ENCODE results near the gene FGFR3.

The FGFR3 gene

DNA sequence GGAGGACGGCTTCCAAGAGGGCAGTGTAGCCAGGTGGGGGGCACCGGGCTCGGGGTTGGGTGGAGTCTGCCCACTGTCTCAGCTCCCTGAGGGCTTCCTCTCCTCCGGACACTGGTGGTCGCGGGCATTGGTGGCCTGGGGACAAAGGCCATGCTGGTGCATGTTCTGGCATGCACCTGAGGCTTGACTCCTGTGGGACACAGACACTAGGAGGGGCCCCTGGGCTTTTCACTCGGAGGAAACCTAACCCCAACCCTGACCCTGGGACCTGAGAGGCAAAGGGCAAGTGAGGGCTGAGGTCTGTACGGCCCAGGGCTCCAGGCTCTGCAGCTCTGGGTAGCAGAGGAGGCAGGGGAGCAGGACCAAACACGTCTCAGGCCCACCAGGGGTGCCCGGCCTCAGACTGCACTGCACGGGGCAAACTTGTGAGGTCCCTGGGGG, 22.3 kb upstream of the FGFR3 start:
- no peak for DNase-seq

DNA sequence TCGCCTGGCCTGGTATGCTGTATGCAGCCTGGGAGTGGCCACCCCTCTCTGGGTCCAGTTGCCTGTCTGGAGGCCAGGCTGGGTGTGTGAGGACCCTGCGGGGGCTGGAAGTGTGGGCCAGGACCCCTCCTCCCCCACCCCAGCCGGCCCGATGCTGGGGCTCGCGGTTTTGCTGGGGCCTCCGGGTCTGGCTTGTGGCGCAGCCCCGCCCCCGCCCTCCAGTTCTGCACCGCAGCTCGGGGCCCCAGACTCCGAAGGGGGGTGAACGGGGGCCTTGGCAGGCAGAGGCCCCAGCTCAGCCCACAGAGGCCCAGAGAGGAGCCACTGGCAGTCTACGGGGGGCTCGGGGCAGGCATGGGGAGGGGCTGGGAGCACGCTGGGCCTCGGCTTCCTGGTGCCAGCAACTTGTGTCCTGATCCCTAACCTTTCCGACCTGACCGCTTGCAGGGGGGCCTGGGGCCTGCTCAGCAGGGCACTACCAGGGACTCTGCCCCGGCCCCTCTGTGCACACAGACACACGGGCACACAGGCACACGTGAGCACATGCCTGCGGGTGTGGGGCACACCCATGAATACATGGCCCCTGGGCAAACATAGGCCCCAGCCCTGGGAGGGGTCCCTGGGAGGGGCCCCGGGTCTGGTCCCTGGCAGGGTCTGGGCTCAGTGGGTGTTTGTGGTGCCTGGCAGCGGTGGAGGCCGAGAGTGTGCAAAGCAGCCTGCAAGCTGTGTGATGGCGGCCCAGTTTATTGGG, 21.4 kb upstream of the FGFR3 start:
- DNase-seq: no peak

DNA sequence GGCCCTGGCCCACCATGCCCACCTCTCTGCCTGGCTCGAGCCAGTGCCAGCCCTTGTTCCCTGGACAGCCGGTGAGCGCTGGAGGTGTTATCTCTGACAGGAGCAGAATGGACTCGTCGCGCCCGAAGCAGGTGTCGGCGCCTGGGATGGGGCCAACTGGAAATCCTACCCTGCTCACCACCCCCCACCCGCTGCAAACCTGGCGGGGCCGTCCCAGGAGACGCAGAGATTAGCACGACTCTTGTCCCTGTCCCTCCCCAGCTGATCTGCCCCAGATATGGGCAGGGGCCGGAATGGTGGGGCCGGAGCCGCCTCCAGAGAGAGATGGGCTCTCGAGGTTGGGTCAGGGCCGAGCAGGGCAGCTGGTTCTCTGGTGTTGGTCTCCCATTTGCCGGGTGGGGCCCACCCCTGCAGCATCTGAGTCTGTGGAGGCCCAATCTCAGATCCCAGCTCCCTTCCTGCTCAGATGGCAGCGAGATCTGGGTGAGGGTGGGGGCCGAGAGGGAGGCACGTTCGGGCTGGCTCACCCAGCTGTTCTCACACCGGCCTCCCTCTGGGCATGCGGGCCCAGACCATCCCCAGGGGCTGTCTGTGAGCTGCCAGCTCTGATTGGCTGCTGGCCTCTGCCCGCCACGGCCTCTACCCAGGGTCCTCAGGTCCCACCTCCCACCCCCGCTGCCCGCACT, 20.1 kb upstream of the FGFR3 start:
- no peak for DNase-seq

DNA sequence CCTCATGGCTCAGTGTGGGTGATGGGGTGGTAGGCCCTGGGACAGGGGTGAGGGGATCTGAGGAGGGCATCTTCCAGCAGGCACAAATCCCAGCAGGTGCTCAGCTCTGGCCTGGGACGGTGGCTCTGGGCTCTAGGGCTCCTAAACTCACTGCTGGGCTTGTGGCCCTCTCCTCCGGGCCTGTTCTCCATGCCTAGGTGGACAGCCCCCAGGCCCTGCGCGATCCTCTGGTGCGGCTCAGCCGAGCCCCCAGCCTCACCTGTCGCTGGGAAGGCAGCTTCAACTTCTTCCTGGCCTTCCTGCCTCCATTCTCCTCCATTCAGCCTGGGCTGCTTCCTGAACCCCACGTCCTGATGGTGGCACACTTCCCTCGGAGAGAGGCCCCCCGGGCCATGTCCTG, 19.3 kb upstream of the FGFR3 start:
- no peak for DNase-seq

DNA sequence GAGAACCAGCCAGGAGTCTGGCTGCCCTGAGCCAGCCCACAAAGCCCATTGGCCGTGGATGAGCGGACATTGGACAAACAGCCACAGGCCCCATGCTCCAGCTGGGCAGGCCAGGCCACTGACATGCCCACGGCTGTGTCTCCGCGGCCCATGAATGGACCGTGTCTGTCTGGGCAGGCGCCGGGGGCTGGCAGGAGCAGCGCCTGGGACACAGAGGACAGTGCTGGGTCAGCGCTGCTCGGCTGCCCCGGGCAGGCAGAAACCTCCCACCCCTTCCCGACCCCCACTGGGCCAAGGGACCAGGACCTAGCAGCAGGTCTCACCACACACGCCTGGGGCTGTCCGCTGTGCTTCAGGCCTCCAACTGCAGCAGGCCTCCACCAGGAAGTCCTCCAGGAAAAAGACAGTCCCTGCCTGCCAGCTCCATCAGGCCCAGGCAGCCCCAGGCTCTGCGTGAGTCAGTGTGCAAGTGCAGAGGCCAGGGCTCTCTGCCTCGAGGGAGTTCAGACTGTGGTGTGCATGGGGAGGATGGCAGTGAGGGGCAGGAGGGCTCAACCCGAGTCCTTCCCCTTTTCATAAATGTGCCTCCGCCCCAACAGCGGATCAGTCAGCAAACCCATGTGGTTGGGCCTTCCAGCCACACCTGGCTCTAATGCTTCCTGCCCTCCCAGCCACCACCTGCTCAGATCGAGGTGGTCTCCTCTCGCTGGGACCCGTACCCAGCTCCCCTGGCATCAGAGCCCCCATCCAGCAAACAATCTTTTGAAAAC, 17.2 kb upstream of the FGFR3 start:
- no peak for DNase-seq

DNA sequence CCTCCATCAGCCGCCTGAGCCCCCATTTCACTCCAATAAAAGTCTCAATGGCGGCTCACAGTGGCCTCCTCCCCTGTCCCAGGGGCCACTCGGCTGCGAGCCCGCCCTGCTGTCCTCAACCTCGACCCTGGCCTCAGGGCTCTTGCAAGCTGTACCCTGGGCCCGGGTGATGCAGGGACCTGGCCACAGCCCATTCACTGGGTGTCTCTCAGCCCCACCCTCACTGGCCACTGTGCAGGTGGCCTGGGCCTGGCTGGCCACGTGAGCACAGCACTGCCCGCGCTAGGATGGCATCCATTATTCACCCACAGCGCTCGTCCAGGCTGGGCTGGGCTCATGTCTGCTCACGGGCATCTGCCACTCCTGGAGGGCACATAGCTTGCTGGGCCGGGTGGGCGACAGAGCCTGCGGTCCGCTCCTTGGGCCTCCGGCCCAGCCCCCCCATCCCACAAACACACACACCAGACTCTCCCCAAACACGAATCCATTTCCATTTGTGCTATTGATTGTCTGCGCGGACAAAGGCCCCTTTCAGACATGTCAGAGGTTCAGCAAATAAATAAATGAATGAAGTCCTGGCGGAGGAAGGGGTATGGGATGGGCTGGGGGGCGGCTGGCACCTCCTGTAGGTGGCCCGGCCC, 16.5 kb upstream of the FGFR3 start:
- DNase-seq: no peak

DNA sequence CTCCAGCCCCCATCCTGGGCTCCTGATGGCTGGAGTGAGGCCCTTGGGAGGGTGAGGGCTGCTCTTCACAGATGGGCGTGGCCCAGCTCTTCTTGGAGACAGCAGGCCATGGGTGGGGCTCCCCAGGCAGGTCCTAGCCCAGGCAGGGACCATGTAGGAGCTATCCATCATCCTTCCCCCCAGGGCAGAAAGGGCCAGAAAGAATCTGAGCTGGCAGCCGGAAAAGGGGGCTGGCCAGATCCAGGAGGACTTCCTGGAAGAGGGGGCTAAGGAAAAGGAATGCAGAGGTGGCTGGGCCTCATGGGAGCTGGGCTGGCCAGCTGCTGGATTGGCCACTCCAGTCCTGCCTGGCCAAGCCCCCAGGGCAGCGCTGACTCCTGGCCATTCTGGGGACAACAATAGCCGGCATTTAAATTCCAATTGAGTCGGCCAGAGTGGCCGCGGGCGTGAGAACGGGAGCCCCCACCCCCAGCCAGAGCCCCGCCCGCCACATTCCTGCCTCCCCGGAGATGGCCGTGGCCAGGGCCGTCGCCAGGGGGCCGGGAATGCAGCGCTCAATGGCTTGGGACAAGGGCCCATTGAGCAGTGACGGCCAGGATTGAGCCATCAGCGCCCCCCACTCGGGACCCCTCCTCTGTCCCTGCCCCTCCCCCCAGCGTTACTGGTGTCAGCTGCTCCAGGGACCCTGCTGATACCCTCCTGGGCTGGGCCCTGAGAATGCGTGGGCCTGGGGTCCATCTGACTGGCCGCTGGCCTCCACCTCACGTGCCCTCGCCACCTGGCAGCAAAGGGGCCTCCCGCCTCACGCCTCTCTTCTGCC, 15.1 kb upstream of the FGFR3 start:
- DNase-seq: peak; percentile 77

DNA sequence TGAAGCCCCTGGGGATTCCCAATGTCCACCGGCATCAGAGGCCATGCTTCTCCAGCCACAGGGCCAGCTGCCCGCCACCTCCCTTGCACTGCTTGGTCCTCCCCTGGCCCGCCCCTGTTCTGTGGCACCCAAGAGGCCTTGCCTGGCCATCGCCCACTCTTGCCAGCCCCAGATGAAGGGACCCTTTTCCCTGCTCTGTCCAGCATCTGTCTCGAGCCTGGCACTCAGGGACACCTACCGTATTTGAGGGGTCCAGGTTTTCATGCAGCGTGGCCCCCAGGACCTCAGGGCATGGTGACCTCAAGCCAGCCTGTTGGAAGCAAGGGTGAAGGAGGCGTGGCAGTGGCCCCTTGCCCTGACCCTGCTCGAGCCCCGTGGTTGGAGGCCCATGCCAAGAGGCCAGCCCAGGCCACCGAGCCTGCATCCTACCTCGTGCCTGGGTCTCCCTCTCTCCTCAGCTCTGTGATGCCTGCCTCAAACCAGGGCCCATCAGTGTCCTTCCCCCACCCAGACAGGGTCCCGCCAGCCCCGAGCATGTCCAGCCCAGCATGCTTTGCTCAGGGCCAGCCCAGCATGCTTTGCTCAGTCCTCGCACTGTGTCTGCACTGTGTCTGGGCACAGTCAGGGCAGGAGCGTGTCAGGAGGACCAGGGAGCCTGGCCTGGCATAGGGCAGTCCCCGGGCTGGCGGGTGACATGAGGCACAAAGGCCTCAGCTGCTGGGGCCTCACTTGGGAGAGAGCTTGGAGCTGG, 14.3 kb upstream of the FGFR3 start:
- DNase-seq: no peak

DNA sequence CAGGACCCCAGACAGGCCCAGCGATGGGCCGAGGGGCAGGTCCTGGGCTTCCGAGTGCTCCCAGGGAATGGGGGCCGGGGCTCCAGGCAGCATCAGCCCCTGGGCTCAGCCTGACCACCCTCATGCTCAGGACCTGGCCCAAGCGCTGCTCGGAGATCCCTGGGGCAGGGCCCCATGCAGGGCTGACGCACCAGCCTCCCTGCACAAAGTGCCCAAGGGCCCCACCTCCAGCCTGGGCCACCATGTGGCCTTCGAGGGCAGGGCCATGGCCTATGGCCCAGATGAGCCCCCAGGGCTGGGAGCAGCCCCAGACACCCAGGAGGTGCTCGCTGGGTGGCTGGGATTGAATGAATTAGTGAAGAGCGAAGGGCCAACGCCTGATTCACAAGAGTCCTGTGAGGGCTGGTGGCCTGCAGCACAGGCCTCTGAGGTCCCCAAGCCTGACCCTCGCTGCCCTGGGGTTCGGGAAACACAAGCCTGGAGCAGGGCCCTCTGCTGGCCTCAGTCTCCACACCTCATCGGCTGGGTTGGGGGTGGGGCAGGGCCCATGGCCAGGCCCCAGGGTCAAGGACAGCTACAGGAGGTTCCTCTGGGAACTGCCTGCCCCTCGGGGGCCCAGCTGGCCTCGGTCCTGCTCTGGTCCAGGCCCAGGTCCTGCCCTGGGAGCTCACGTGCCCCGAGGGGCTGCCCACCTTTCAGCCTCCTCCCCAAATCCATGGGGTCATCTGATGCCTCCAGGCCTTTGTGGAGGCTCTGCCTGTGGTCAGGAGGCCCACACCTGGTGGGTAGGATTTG, 13.3 kb upstream of the FGFR3 start:
- DNase-seq: no peak

DNA sequence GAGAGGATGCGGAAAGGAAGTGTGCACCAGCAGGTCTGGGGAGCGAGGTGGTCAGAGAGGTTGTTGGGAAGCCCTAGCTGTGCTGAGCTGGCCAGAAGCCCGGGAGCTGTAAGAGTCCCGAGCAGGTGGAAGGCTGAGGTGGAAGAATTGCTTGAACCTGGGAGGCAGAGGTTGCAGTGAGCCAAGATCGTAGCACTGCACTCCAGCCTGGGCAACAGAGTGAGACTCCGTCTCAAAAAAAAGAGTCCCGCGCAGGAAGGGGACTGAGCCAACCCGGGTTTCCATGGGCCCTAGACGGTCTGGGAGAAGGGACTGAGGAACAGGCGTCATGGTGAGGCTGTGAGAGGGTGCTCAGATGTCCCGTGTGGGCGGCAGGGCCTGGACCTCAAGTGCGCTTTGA, 12.7 kb upstream of the FGFR3 start:
- DNase-seq: no peak

DNA sequence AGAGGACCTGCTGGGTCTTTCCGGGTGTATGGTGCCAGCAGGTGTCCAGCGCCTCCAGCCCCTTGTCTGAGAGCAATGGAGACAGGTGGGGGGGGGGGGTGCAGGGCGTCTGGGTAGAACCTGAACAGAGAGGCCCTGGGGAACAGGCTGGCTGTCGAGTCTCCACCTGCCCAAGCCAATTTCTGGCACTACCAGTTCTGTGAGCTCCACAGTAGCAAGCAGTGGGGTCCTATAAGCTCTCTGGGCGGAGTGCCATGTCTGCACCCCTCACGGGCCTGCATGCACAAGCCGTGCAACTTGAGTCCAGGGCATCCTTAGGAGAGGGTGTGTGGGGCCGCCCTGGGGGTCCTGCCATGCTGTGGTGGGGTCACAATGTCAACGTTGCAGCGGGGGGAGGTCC, 10.1 kb upstream of the FGFR3 start:
- DNase-seq: no peak

DNA sequence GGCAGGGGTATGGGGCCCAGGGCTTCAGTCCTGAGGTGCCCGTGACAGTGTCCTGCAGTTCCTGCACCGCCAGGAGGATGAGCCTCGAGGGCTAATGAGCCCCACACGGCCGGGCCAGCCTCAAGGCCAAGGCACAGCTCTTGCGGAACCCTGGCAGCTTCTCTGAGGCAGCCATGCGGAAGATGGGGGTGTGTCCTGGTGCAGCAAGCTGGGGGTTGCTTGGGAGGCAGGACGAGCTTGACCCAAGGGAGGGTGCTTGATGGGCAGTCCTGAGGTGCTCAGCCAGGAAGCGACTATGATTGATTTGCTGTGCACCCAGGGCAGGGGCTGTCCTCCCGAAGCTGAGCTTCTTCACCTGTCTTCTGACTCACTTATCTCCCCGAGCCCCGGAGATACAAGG, 9.1 kb upstream of the FGFR3 start:
- DNase-seq: no peak

DNA sequence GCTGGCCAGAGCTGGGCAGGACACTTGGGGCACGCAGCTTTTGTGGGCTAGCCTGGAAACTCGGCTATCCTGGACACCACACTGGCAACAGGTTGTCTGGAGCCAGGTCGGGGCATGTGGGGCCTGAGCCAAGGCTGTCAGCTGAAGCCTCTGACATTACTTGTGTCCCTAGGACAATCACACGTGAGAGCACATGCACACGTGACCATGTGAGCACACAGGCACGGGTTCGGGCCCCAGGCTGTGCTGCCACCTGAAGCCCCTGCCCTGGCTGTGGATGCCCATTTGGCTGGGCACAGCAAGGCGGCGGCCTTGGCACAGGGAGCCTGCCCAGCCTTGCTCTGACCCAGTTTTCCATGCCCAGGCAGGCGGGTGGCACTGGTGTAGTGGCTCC, 8.7 kb upstream of the FGFR3 start:
- DNase-seq: no peak

DNA sequence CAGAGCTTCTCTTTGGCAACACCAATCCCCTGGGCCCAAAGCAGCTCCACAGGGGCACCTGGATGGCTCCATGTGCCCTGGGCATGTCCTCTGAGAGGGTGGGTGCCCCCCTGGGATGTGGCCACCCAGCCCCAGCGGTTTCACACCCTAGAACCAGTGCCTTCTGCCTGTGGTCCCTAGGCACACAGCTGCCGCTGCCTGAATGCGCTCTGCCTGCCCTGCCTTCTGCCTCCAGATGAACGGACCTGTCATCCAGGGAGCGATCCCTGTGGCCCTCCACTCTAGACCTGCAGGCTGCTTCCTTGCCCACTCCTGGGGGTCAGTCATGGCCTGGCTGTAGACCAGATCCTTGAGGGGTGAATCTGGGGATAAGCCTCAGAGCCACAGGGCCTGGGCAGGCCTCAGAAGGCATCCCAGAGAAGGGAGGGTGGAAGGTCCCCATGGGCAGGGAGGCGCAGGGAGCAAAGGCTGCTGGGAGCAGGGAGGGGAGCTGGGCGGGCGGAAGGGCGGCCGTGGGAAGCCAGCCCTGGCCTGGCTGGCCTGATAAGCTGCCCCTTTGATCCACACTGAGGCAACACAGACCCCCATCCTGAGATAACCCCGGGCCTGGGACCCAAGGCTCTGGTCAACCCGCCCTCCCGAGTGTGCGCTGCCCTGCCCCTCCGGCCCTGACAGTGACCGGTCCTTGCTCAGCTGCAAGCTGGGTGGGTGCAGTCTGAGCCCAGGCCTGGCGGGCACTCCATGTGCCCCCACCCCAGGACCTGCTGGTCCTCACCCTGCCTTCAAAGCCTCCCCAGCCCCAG, 8.1 kb upstream of the FGFR3 start:
- DNase-seq: peak; percentile 70

DNA sequence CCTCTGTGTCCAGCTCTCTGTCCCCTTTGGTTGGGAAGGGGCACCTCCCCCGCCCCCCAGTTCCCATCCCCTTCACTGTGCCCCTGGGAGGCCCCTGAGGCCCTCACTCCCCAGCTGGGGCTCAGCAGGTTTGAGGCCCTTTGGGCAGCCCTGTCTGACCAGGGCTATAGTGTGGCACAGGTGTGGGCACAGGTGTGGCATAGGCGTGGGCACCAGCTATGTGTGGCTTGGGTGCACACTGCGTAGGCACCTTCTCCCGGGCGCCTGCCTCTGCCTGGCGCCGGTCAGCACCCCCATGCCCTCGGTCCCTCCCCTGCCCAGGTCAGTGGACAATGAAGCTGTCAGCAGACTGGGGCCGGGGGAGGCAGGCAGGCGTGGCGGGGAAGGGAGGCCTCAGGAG, 7.5 kb upstream of the FGFR3 start:
- no peak for DNase-seq

DNA sequence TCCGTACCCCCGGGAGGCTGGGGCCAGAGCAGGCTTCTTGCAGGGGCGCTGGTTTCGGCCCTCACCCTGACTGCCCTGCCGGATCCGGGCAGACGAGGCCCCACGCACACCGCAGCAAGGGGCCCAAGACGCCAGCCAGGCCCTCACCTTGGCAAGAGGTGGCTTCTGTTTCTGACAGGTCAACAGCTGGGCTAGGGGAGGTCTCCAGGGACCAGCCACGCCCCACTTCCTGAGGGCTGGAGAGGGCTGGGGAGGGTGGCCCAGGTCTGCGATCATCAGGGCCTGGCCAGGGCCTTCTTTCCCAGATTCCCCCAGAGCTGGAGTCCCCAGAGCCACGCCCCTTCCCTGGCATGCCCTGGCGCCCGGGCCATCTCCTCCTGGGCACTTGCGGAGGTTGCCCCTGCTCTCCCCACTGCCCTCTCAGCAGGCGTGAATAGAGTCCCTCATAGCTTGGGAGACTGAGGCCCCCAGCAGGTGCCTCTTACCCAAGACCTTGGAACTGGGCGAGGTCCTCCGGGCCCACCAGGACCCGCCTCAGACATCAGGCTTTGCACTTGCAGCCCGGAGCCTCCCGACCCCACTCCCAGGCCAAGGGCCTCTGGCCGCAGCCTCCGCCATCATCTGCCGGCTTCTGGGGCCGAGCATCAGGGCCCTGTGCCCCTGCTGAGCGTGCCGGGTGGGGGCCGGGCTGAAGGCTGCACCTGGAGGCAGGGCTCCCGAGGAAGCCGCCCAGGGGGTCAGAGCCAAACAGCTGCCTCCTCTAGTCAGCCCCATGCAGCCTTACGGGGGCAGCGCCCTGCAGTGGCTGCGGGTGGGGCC, 6.3 kb upstream of the FGFR3 start:
- no peak for DNase-seq

DNA sequence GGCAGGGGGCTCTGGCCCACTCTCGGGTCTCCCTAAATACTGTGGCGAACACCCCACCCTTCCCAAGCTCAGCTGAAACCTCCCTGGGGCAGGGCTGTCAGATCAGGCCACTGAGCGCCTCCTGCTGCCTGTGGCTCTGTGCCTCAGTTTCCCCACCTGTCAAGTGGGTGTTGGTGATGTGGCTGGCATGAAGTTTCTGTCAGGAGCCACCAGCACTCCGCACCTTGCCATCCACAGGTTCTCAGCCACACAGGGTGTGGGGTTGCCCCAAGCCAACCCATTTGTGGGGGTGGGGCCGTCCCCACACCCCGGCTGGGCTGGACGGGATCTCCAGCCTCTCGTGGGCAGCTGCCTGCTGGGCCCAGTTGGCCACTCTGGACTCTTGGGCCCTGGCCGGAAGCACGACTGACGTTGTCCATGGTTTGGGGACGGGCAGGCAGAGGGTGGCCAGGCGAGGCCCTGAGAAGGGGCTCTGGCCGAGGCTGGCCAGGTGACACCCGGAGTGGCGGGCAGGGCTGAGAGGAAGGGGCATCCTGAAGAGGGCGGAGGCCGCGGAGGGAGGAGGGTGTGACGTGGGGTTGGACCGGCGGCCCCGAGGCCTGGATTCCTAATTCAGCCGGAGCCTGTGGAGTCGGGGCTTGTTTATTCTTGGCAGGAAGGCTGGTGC, 5.5 kb upstream of the FGFR3 start:
- no peak for DNase-seq

DNA sequence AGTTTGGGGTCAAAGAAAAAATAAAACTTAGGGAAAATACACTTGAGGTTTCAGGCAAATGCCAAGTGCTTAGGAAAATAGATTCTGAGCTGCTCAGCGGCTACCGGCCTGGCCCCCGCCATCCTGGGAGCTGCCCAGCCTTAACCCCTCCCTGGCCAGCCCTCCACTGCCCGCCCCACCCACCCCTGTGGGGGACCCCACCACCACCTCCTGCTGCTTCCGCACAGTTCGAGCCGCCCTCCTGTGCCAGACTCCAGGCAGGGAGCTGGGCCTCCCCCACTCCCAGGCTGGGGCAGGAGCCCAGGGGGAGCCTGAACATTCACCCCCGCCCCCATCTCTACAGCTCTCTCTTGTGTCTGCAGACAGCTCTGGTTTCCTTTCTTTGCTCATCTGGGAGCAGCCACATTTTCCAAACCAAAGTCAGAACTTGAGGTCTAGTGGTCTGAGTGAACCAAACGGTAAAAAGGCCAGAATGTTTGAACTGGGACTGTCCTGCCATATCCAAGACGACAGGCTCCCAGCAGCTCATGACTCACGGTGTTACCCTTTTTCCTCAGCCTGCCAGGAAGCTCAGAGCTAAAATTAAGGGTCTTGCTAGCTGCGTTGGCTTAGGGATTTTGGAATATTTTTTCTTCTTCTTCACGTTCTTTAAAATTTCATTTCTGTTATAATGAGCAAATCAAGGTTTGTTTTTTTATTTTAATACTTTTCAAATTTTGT, 4.7 kb upstream of the FGFR3 start:
- no peak for DNase-seq
